Nephron progenitor cell (in vitro differentiated cells): ENCODE results near the gene EFNA5.
A peak's percentile ranks its signal among the peaks of the same experiment; 100 is the strongest.

ENCODE experiments used
- DNase-seq: peaks from one replicate; pipeline ENCODE4 v3.0.0; 2021
- H3K27ac Mint-ChIP-seq: 2 replicates; pipeline ENCODE4 v1.8.0; 2021; ENCODE audit warnings: mild to moderate bottlenecking, moderate library complexity, mixed read lengths
- H3K27me3 Mint-ChIP-seq: 2 replicates; pipeline ENCODE4 v1.8.0; 2021; ENCODE audit warnings: mild to moderate bottlenecking, low read depth, mixed read lengths; ENCODE audit not compliant: poor library complexity
- H3K36me3 Mint-ChIP-seq: 2 replicates; pipeline ENCODE4 v1.8.0; 2021; ENCODE audit warnings: low read depth, mixed read lengths
- H3K4me1 Mint-ChIP-seq: 2 replicates; pipeline ENCODE4 v1.8.0; 2021; ENCODE audit warnings: mixed read lengths
- H3K4me3 Mint-ChIP-seq: 2 replicates; pipeline ENCODE4 v1.8.0; 2021; ENCODE audit warnings: mild to moderate bottlenecking, moderate library complexity, mixed read lengths
- H3K9me3 Mint-ChIP-seq: 2 replicates; pipeline ENCODE4 v1.8.0; 2021; ENCODE audit warnings: mild to moderate bottlenecking, moderate library complexity, mixed read lengths
- TF ChIP-seq, protein P1 (sequence below): fragments of 200-600 bp; sonication (generic); IDR thresholded peaks from 2 replicates; pipeline ENCODE4 v1.5.0; 2021; ENCODE audit warnings: antibody characterized with exemption

Gene EFNA5

DNA sequence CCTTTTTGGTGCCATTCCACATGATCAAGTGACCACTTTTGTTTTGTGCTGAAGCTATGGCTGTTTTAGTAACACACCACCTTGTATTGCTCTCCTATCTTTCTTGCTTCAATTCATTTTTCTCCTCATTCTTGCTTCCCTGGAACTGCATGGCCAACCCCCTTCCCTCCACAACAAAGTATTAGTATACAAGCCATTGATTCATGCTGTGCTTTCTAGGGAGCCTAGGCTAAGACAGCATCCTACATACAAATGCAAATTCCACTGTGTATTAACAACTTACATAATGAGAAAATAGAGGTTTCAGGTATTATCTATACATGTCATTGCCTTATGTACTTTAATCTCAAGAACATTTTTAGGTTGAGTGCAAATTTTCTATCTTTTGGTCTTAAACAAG is 141.1 kb downstream of the EFNA5 start:
- Mint-ChIP-seq H3K27me3 (no peaks in the 10 kb centered on the region), H3K4me3 (no peak overlapping the region), H3K9me3 (no peaks in the 10 kb centered on the region), H3K27ac (no peak overlapping the region), H3K4me1 (peaks cover 38% of the 10 kb centered on the region), H3K36me3 (no peaks in the 10 kb centered on the region)
- TF ChIP-seq, protein P1, sequence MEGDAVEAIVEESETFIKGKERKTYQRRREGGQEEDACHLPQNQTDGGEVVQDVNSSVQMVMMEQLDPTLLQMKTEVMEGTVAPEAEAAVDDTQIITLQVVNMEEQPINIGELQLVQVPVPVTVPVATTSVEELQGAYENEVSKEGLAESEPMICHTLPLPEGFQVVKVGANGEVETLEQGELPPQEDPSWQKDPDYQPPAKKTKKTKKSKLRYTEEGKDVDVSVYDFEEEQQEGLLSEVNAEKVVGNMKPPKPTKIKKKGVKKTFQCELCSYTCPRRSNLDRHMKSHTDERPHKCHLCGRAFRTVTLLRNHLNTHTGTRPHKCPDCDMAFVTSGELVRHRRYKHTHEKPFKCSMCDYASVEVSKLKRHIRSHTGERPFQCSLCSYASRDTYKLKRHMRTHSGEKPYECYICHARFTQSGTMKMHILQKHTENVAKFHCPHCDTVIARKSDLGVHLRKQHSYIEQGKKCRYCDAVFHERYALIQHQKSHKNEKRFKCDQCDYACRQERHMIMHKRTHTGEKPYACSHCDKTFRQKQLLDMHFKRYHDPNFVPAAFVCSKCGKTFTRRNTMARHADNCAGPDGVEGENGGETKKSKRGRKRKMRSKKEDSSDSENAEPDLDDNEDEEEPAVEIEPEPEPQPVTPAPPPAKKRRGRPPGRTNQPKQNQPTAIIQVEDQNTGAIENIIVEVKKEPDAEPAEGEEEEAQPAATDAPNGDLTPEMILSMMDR: no peak
- no peak for DNase-seq

GRCh38 chr5:107526270-107526937 is 144.3 kb downstream of the EFNA5 start:
- H3K9me3 Mint-ChIP-seq: no peaks in the 10 kb centered on the region
- no peak overlapping the region for H3K4me3 Mint-ChIP-seq
- no peaks in the 10 kb centered on the region for H3K27me3 Mint-ChIP-seq
- TF ChIP-seq, protein P1: no peak
- no peaks in the 10 kb centered on the region for H3K36me3 Mint-ChIP-seq
- peaks cover 6% of the 10 kb centered on the region for H3K4me1 Mint-ChIP-seq
- no peak overlapping the region for H3K27ac Mint-ChIP-seq
- no peak for DNase-seq

- Mint-ChIP-seq H3K4me3 (no peak overlapping the region), H3K36me3 (no peaks in the 10 kb centered on the region), H3K9me3 (no peaks in the 10 kb centered on the region), H3K27me3 (no peaks in the 10 kb centered on the region), H3K4me1 (peaks cover 15% of the 10 kb centered on the region), H3K27ac (no peak overlapping the region)
- TF ChIP-seq, protein P1: no peak
- DNase-seq: no peak
Measured at GRCh38 chr5:107524111-107524510, 146.6 kb downstream of the EFNA5 start.

GRCh38 chr5:107523029-107523680 is 147.6 kb downstream of the EFNA5 start:
- Mint-ChIP-seq H3K36me3 (no peaks in the 10 kb centered on the region), H3K4me3 (no peak overlapping the region), H3K27ac (no peak overlapping the region), H3K27me3 (no peaks in the 10 kb centered on the region), H3K4me1 (peaks cover 20% of the 10 kb centered on the region), H3K9me3 (no peaks in the 10 kb centered on the region)
- DNase-seq: no peak
- TF ChIP-seq, protein P1: no peak

GRCh38 chr5:107522456-107522855 is 148.3 kb downstream of the EFNA5 start:
- H3K4me3 Mint-ChIP-seq: no peak overlapping the region
- peaks cover 23% of the 10 kb centered on the region for H3K4me1 Mint-ChIP-seq
- no peaks in the 10 kb centered on the region for H3K9me3 Mint-ChIP-seq
- H3K36me3 Mint-ChIP-seq: no peaks in the 10 kb centered on the region
- no peaks in the 10 kb centered on the region for H3K27me3 Mint-ChIP-seq
- H3K27ac Mint-ChIP-seq: no peak overlapping the region
- TF ChIP-seq, protein P1: no peak
- no peak for DNase-seq

DNA sequence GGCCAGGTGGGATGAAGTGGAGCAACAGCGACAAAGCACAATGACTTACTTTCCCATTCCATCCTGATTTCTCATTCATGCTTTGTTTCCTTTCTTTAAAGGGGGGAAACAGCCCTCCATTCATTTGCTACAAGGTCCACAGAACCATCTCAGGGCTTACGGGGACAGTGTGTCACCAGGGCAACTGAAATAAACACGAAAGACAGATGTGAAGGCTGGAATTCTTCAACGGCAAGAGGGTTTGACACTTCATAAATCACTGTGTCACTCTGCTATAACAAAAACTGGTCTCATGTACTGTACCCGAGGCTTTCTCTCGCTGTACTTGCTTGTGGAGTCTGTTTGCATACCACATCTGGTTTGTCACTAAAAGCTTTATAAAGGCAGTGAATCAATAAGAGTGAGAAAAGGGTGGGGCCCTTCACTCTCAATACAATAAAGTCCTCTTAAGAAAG is 150.8 kb downstream of the EFNA5 start:
- Mint-ChIP-seq H3K36me3 (no peaks in the 10 kb centered on the region), H3K4me1 (peaks cover 28% of the 10 kb centered on the region), H3K9me3 (no peaks in the 10 kb centered on the region), H3K4me3 (no peak overlapping the region), H3K27ac (peak overlapping the region; percentile 93), H3K27me3 (no peaks in the 10 kb centered on the region)
- TF ChIP-seq, protein P1: no peak
- no peak for DNase-seq
